OCI-LY3 (cell line): Measurements from ENCODE around the gene CHMP4B.

ENCODE experiments used
- EZH2phosphoT487 ChIP-seq: fragments of 200-600 bp; shearing (Covaris generic); IDR thresholded peaks from 2 replicates; pipeline ENCODE4 v1.6.1; 2018; ENCODE audit warnings: antibody characterized with exemption, mixed run types, low read depth
- TF ChIP-seq, protein P1 (sequence below): fragments of 200-600, 300-600 bp; sonication (generic); IDR thresholded peaks from 2 replicates; pipeline ENCODE4 v1.5.1; 2014; ENCODE audit warnings: antibody characterized with exemption, low read length, low read depth

DNA sequence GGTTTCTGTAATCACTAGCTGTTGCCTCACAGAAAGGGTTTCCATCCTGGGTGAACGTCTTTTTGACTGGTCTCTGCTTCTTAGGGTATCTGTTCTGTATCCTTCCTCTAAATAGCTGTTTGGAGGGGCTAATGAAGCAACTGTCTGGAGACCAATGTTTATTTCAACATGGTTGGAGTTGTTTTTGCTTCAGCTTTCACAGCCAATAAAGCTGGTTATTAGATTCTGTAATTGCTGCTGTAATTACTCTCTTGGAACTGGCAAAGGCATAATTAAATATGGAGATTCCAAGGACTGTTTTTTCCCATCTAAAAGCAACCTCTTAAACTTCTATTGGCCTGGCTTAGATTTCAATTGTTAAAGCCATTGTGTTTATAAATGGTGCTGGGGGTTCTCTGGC lies 31.9 kb downstream of the CHMP4B start:
- TF ChIP-seq, protein P1, sequence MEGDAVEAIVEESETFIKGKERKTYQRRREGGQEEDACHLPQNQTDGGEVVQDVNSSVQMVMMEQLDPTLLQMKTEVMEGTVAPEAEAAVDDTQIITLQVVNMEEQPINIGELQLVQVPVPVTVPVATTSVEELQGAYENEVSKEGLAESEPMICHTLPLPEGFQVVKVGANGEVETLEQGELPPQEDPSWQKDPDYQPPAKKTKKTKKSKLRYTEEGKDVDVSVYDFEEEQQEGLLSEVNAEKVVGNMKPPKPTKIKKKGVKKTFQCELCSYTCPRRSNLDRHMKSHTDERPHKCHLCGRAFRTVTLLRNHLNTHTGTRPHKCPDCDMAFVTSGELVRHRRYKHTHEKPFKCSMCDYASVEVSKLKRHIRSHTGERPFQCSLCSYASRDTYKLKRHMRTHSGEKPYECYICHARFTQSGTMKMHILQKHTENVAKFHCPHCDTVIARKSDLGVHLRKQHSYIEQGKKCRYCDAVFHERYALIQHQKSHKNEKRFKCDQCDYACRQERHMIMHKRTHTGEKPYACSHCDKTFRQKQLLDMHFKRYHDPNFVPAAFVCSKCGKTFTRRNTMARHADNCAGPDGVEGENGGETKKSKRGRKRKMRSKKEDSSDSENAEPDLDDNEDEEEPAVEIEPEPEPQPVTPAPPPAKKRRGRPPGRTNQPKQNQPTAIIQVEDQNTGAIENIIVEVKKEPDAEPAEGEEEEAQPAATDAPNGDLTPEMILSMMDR: no peak
- no peak for TF ChIP-seq EZH2phosphoT487
